Natural killer cell (primary cell): ENCODE data around the gene PDE6G. TPM values are rescaled to one million over a fixed set of nuclear protein-coding genes. Genes with fewer than 3 reads are reported as not detected.

Experiments used
- ATAC-seq, 3 donors: fragments of 150-1000 bp in 2 of 3; fragments of 200-7000 bp in 1 of 3; cut with Tn5 transposase; 1 replicate in 1 of 3; 2 replicates in 2 of 3; pipeline ENCODE4 v1.10.0; 2021; ENCODE audit warnings: mild to moderate bottlenecking in 2 of 3, moderate library complexity in 2 of 3
- DNase-seq, 2 donors: peaks; one replicate each; pipeline versions ENCODE4 v3.0.0 to v3.0.0-alpha.2; 2013 to 2021; ENCODE audit warnings: mixed read lengths in 1 of 2
- H3K27ac ChIP-seq: one replicate; pipeline ENCODE4 v1.5.1; 2013; ENCODE audit warnings: mild to moderate bottlenecking, low read length
- H3K27me3 ChIP-seq: one replicate; pipeline ENCODE4 v1.6.1; 2013; ENCODE audit warnings: low read length; ENCODE audit not compliant: control insufficient read depth, insufficient read depth
- H3K36me3 ChIP-seq: one replicate; pipeline ENCODE4 v1.6.1; 2013; ENCODE audit warnings: low read length; ENCODE audit not compliant: control insufficient read depth, insufficient read depth
- H3K4me1 ChIP-seq: one replicate; pipeline ENCODE4 v1.6.1; 2013; ENCODE audit warnings: low read length; ENCODE audit not compliant: control insufficient read depth, insufficient read depth
- H3K4me3 ChIP-seq: one replicate; pipeline ENCODE4 v1.5.1; 2013; ENCODE audit warnings: low read length
- H3K9me3 ChIP-seq: one replicate; pipeline ENCODE4 v1.6.1; 2013; ENCODE audit warnings: low read length; ENCODE audit not compliant: control insufficient read depth, insufficient read depth
- H3K27ac Mint-ChIP-seq, 2 donors: one replicate each; pipeline ENCODE4 v1.8.0; 2022; ENCODE audit warnings: mild to moderate bottlenecking in 2 of 2, mixed read lengths in 2 of 2, moderate library complexity in 1 of 2
- H3K27me3 Mint-ChIP-seq, 2 donors: one replicate each; pipeline ENCODE4 v1.8.0; 2022; ENCODE audit warnings: low read depth in 2 of 2, mixed read lengths in 2 of 2
- H3K36me3 Mint-ChIP-seq: one replicate; pipeline ENCODE4 v1.8.0; 2022; ENCODE audit warnings: mixed read lengths
- H3K4me1 Mint-ChIP-seq, 2 donors: one replicate each; pipeline ENCODE4 v1.8.0; 2022; ENCODE audit warnings: mixed read lengths in 2 of 2
- H3K4me3 Mint-ChIP-seq: one replicate; pipeline ENCODE4 v1.8.0; 2022; ENCODE audit warnings: mild to moderate bottlenecking, moderate library complexity, mixed read lengths
- H3K9me3 Mint-ChIP-seq, 2 donors: one replicate each; pipeline ENCODE4 v1.8.0; 2022; ENCODE audit warnings: mixed read lengths in 2 of 2
- CTCF ChIP-seq: fragments of 200-600 bp; IDR thresholded peaks from one replicate; pipeline ENCODE4 v1.8.0; 2022; ENCODE audit warnings: antibody characterized with exemption
- WGBS: methylation state at CpG from one replicate; pipeline ENCODE4 v1.1.7; 2013; ENCODE audit warnings: missing lambda C conversion rate; ENCODE audit not compliant: insufficient coverage; 5-methylcytosine and 5-hydroxymethylcytosine counted together
- intact Hi-C: fragments of 100-400 bp; cut with micrococcal nuclease; formaldehyde crosslinking; loops from one replicate; pipeline ENCODE4 v1.14.2; 2022
- total RNA-seq, 4 donors: library from RNA; stranded (reverse); fragments of 120-200 nt in 1 of 4; gene quantifications; one replicate each; pipeline versions ENCODE4 v1.2.3 to v1.2.4, GENCODE V29; 2013 to 2022

PDE6G gene
- total RNA-seq, 3 donors from 2014 or later (not counting 1 experiment from before 2014, with no cell fraction given): 21.9 to 42.8 (median 26.6) TPM

GRCh38 chr17:81687770-81688541 is 31.6 kb upstream of the PDE6G start:
- H3K4me3 Mint-ChIP-seq: no peak overlapping the region
- no peaks in the 10 kb centered on the region for H3K27me3 Mint-ChIP-seq
- peaks cover 18 to 40% of the 10 kb centered on the region in 2 donors for H3K4me1 Mint-ChIP-seq
- Histone ChIP-seq H3K4me1 (peaks cover 21% of the 10 kb centered on the region), H3K9me3 (no peaks in the 10 kb centered on the region), H3K4me3 (no peak overlapping the region), H3K36me3 (peaks cover 58% of the 10 kb centered on the region), H3K27me3 (no peaks in the 10 kb centered on the region), H3K27ac (no peak overlapping the region)
- intact Hi-C loops: no loop called here
- no peak for DNase-seq
- no peaks in the 10 kb centered on the region for H3K9me3 Mint-ChIP-seq
- H3K36me3 Mint-ChIP-seq: no peaks in the 10 kb centered on the region
- ATAC-seq: no peak
- WGBS: 96% methylated on average over 41 of the region's 41 CpGs
- no peak for TF ChIP-seq CTCF
- no peak overlapping the region for H3K27ac Mint-ChIP-seq

GRCh38 chr17:81686614-81687013 is 30.3 kb upstream of the PDE6G start:
- peak overlapping the region in 1 of 2 donors; percentile 31 for H3K27ac Mint-ChIP-seq
- DNase-seq (no peak), ATAC-seq (no peak)
- H3K9me3 Mint-ChIP-seq: no peaks in the 10 kb centered on the region
- WGBS: 96% methylated on average over 20 of the region's 20 CpGs
- Histone ChIP-seq H3K4me3 (no peak overlapping the region), H3K27me3 (no peaks in the 10 kb centered on the region), H3K4me1 (peaks cover 30% of the 10 kb centered on the region), H3K9me3 (no peaks in the 10 kb centered on the region), H3K36me3 (peaks cover 48% of the 10 kb centered on the region), H3K27ac (no peak overlapping the region)
- TF ChIP-seq CTCF: no peak
- H3K27me3 Mint-ChIP-seq: no peaks in the 10 kb centered on the region
- intact Hi-C loops: no loop called here
- H3K4me1 Mint-ChIP-seq: peaks cover 18 to 46% of the 10 kb centered on the region in 2 donors
- H3K36me3 Mint-ChIP-seq: no peaks in the 10 kb centered on the region
- H3K4me3 Mint-ChIP-seq: no peak overlapping the region

- no peaks in the 10 kb centered on the region for H3K9me3 ChIP-seq
- ATAC-seq (no peak), DNase-seq (no peak)
- H3K27ac ChIP-seq: no peak overlapping the region
- peaks cover 30% of the 10 kb centered on the region for H3K4me1 ChIP-seq
- no peak for TF ChIP-seq CTCF
- H3K4me3 ChIP-seq: peak overlapping the region; percentile 60
- Mint-ChIP-seq H3K9me3 (no peaks in the 10 kb centered on the region), H3K4me1 (peaks cover 18 to 45% of the 10 kb centered on the region in 2 donors), H3K36me3 (no peaks in the 10 kb centered on the region), H3K27me3 (no peaks in the 10 kb centered on the region), H3K27ac (peak overlapping the region; percentile 79 to 88), H3K4me3 (peak overlapping the region; percentile 78)
- H3K36me3 ChIP-seq: peaks cover 33% of the 10 kb centered on the region
- intact Hi-C loops: no loop called here
- WGBS: 70% methylated on average over 12 of the region's 12 CpGs
- no peaks in the 10 kb centered on the region for H3K27me3 ChIP-seq
Measured at GRCh38 chr17:81685108-81685507, 28.8 kb upstream of the PDE6G start.
